ENCODE data around the gene PRKCA.

Gene PRKCA

DNA sequence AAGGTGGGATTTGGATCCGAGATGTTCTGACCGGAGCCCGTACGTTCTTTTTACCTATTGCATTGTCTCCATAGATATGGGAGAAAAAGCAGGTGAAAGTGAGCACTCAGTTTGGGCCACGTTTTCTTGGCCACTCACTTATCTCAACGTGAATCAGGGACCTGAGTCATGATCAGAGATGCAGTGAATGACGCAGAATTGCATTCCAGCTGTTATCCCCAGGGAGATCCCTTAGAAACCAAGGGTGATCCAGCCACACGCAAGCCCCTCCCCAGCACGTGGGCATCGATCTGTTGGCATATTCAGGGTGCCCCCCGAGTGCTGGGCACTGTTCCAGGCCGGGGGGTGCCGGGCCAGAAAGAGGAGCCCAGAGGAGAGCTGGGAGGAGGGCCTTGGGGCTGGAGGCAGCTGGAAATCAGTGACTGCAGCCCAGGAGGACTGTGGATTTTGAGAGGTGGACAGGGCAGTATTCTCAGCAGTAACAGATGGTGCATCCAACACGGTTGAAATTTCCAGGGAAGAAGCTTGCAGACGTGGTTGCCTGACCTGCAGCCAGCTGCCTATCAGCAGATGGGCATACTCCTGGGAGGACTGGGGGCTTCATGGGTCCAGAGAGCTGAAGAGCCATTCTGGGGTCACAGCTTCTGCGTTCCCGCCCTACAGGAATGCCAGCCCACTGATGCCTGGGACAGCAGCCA lies 445.3 kb downstream of the PRKCA start:
- no peak for DNase-seq (ENCODE audit: low spot score)

DNA sequence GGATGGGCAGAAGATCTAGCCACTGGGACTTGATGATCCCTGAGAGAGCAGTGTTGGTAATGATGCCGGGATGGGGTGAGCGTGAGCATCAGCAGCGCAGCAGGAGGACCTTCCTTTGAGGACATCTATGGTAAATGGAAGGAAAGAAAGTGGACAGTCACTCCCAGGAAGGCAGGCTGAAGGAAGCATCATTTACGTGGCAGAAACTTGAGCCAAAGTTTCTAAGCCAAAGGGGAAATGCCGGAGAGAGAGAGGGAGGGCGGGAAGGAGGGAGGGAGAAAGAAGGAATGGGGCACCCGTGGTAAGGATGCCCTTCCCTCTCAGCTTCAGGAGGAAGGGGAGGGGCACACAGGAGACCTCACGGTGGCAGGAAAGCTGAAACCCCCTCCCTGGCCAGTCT lies 446.2 kb downstream of the PRKCA start:
- no peak for DNase-seq (ENCODE audit: low spot score)

DNA sequence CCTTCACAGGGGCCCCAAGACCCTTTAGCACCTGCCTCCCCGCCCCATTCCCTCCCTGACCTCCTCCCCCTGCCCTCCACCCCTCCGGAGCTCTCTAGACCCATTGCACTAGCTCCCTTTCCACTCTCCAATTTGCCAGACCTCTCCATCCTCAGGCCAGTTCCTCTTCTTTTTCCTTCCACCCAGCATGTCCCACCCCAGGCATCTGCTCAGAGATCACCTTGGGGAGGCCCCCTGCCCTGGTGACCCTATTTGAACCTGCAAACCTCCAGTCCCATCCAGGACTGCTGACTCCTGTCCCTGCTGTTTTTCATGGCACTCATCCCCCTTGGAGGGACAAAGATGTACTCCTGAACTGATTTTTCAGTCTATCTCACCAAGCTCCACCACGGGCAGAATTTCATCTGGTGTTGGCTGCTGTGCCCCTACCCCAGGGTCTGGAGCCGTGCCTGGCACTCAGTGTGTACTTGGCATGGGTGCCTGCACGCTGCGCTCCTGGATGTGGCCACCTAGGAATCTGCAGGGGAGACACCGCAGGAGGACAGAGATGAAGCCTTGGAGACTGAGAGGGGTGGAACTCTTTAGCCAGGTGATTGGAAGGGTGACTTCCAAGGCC lies 446.9 kb downstream of the PRKCA start:
- no peak for DNase-seq (ENCODE audit: low spot score)

GRCh38 chr17:66750116-66750515 lies 447.7 kb downstream of the PRKCA start:
- DNase-seq (ENCODE audit: low spot score) = no peak

DNA sequence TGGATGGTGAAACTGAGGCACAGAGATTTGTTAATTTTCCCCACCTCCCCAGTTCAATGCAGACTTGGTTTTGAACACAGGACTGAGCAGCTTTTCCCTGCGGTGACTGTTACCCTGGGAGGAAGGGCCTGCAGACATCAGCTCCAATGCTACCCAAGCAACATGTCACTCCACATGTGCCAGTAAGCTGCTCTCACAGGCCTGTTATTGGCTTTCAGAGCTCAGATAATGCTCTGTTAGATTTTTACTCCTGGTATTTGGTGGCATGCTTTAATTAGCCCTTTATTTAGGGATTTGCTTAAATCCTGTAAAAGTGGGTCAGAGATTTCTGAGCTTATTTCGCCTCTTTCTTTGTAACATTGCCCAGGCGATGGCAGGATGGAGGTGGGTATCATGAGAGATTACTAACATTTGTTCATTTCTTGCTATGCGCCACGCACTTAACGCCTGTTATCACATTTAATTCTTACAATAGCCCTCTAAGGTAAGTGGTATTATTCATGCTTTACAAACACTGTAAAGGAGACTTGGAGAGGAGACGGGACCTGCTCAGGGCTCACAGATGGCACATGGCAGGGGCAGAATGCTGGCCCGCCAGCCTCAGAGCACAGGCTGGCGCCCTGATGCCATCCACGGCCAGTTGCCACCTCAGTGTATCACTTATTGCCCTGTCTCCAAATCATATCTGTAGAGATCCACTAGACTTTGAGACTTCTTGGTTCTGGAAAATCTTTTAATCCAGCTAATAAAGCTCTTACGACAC lies 448.5 kb downstream of the PRKCA start:
- DNase-seq (ENCODE audit: low spot score) = no peak

DNA sequence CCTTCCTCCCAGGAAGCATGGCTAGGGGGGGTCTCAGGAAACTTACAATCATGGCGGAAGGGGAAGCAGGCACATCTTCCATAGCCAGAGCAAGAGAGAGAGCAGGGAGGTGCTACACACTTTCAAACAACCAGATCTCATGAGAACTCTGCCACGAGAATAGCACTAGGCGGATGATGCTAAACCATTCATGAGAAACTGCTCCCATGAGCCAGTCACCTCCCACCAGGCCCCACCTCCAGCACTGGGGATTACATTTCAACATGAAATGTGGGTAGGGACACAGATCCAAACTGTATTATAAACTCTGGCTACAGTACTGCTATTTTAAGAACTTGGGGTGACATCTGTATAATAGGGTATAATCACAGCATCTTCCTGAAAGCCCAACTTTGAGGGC lies 449.4 kb downstream of the PRKCA start:
- DNase-seq (ENCODE audit: low spot score) = no peak

DNA sequence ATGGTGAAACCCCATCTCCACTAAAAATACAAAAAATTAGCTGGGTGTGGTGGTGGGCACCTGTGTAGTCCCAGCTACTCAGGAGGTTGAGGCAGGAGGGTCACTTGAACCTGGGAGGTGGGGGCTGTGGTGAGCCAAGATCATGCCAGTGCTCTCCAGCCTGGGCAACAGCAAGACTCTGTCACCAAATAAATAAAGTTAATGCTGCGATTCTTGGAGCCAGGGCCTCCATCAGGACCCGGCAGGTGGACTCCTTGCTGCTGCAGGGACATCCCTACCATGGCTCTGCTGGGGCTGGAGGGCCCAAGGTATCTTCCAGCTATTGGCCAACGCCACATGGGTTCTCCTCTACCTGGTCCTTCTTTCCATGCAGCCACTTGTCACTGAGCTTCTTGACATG lies 450.0 kb downstream of the PRKCA start:
- DNase-seq (ENCODE audit: low spot score) = no peak

- no peak for DNase-seq (ENCODE audit: low spot score)
Measured at GRCh38 chr17:66753126-66753920, 450.9 kb downstream of the PRKCA start.

GRCh38 chr17:66755101-66755943 lies 452.9 kb downstream of the PRKCA start:
- DNase-seq (ENCODE audit: low spot score) = no peak

DNA sequence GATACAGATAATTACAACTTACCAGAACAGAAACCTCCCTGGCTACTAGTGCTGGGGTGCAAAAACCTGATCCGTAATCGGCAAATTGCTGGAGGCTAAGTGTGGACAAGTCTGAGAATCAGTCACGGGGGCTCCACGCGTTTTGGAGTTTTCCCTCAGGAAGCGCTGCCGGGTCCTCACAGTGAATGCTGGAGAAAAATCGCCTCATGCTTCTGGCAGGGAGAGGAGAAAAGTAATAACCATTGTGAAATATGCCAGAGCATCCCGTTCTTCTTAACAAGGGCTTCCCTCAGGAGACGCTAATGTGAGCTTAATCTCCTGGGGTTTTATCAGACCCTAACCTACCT lies 453.5 kb downstream of the PRKCA start:
- no peak for DNase-seq (ENCODE audit: low spot score)

GRCh38 chr17:66760324-66760723 lies 457.9 kb downstream of the PRKCA start:
- DNase-seq (ENCODE audit: low spot score) = no peak

DNA sequence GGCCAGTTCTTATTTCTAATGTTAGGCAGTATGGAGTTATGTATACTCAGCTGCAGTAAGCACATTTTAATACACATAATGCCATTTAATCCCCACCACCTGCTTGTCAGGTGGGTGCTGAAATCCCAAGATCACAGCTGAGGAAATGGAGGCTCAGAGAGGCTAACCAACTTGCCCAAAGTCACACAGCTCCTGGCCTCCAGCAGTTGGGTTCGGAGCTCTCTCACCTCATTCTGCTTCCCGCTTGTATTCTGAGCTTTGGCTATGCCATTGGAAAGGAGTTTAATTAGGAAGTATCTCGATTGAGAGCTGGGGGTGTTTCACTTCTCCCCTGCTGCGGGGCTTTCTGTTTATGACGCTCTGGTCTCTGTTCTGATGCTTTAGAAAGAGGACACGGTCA lies 459.9 kb downstream of the PRKCA start:
- no peak for DNase-seq (ENCODE audit: low spot score)

DNA sequence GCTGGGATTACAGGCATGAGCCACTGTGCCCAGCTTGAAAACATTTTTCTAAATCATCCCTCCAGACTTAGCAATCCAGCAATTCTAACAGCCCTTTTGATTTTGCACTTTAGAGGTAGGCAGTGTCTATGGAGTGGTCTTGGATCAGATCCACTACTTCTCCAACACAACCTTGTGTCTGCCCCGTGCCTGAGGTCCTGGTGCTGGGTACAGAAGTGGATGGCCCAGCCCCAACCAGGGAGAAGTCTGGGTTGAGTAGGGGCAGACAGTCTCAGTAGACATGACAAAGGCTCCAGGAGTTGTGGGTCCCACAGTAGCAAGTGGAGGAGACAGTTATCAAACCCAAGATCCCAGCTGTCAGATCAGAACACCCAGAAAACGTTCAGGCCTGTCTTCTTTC lies 460.6 kb downstream of the PRKCA start:
- no peak for DNase-seq (ENCODE audit: low spot score)

DNA sequence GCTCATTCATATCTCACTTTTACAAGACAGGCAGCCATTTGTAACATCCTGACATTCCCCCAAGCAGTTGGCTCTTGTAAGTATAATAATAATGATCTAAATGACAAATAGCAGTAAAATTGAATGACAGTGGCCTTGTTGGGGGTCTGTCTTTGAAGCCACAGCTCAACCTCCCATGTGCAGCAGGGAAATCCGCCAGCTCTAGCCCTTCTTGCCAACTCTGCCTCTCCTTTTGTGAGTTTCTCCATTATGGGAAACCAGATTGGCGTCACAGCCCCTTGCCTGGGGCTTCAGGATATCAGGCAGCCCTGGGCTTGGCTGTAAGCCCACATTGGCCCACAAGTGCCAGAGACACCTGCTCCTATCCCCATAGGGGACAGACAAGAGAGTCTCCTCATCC lies 462.1 kb downstream of the PRKCA start:
- DNase-seq (ENCODE audit: low spot score) = no peak

DNA sequence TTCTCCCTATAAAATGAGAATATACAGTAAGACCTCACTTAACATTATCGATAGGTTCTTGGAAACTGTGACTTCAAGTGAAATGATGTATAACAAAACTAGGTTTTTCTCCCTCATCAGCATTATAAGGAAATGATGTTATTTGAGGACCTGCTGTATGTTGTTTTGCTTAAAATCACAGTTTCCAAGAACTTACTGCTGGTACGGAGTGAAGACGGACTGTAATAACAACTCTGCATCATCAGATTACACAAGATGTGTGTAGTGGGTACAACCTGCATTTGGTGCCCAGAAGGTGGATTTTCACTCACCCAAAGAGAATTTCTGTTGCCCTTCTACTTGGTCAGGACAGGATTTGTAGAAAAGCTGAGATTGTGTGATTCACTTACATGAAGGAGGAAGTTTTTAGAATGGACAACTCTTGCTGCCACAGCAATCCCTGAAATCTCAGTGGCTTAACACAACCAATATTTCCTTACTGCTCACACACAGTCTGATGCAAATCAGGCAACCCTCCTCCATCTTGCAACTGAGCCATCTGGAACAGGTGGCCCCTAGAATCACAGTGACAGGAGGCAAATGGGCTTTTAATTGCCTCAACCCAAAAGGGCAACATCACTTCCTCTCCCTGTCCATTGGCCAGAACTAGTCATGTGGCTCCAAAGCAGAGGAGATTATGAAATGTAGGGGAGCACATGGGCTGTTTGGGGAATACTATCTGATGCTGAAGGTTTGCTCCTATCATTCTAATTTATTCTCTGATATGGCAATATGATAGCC lies 464.9 kb downstream of the PRKCA start:
- DNase-seq (ENCODE audit: low spot score) = no peak

DNA sequence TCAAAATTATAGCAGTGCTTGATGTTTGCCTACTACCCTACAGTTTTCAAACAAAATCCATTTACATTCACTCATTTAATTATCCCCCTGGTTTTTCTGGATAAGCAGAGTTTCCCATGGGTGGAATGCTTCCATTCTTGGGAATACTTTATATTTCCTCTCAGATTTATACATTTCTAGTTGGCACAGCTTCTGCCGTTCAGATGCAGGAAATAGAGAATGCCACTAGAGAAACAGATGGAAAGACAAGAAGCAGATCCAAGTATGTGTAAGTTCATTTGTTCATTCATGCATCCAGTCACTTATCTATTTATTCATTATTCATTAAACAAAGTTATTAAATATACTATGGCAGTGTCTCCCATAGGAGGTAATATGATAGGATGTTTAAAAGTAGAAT lies 467.5 kb downstream of the PRKCA start:
- no peak for DNase-seq (ENCODE audit: low spot score)

GRCh38 chr17:66772148-66772812 lies 469.9 kb downstream of the PRKCA start:
- DNase-seq (ENCODE audit: low spot score) = no peak

- no peak for DNase-seq (ENCODE audit: low spot score)
Measured at GRCh38 chr17:66775271-66775670, 472.9 kb downstream of the PRKCA start.

DNA sequence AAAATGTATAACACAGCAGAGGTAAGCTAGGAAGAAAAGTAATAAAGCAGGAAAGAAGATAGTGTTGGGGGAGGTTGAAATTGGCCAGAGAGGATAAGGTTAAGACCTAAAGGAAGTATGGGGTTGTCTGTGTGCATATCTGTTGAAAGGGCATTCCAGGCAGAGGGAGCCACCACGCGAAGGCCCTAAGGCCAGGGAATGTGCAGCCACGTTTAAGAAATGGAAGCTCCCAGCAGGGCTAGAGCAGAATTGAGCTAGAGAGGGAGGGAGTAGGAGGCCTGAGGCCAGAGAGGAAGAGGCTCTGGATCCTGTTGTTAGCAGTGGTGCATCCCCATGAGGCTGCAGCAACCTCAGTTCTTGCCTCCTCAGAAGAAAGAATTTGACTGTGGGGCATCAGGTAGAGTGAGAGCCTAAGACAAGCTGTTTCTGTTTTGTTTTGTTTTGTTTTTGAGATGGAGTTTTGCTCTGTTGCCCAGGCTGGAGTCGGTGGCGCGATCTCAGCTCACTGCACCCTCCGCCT lies 473.5 kb downstream of the PRKCA start:
- no peak for DNase-seq (ENCODE audit: low spot score)

Data from germinal center (tissue), 1 donor.